Caco-2 (cell line): ENCODE results near the gene SGPP2. TPM values are rescaled to one million over a fixed set of nuclear protein-coding genes. Genes with fewer than 3 reads are reported as not detected.

Source experiments
- BruUV-seq: library from RNA; stranded (reverse); fragments of 400-500 nt; replicated peaks from 2 replicates; lab custom pipeline; 2021; lab: Mats Ljungman, UMichigan
- CTCF ChIA-PET: fragments of 300-600 bp; sonication (Branson Sonifier 250); formaldehyde crosslinking; loops from one replicate; lab custom pipeline; 2022; ENCODE audit warnings: antibody characterized with exemption; lab: Charles Lee
- POLR2A ChIA-PET: fragments of 300-600 bp; sonication (Branson Sonifier 250); formaldehyde crosslinking; loops from one replicate; lab custom pipeline; 2022; ENCODE audit warnings: antibody characterized with exemption; lab: Charles Lee
- DNase-seq, 2 experiments: peaks; one replicate each; pipeline versions ENCODE4 v3.0.0 to v3.0.0-alpha.2; 2020 to 2022
- H3K27me3 ChIP-seq: replicated peaks from 2 replicates; pipeline ENCODE4 v1.6.0; 2011; ENCODE audit warnings: low read length; ENCODE audit not compliant: control insufficient read depth, insufficient read depth
- H3K36me3 ChIP-seq: 2 replicates; pipeline ENCODE4 v1.5.1; 2011; ENCODE audit warnings: low read length; ENCODE audit not compliant: control insufficient read depth, insufficient read depth
- H3K4me1 ChIP-seq: fragments of 250-450 bp; sonication (Bioruptor Pico); 2 replicates; pipeline ENCODE4 v1.5.1; 2020; ENCODE audit warnings: mild to moderate bottlenecking
- H3K4me3 ChIP-seq: 2 replicates; pipeline ENCODE4 v1.5.1; 2011; ENCODE audit warnings: low read depth, mild to moderate bottlenecking, control low read depth, low read length
- H3K9me3 ChIP-seq: fragments of 250-450 bp; sonication (Bioruptor Pico); 2 replicates; pipeline ENCODE4 v1.5.1; 2020; ENCODE audit warnings: mild to moderate bottlenecking, moderate library complexity
- H3K27ac Mint-ChIP-seq: one replicate; pipeline ENCODE4 v1.8.0; 2022; ENCODE audit warnings: mixed read lengths; ENCODE audit not compliant: unreplicated experiment
- H3K27me3 Mint-ChIP-seq: one replicate; pipeline ENCODE4 v1.8.0; 2022; ENCODE audit warnings: mixed read lengths; ENCODE audit not compliant: insufficient read depth, unreplicated experiment
- H3K36me3 Mint-ChIP-seq: one replicate; pipeline ENCODE4 v1.8.0; 2022; ENCODE audit warnings: mild to moderate bottlenecking, mixed read lengths; ENCODE audit not compliant: insufficient read depth, unreplicated experiment
- H3K4me1 Mint-ChIP-seq: one replicate; pipeline ENCODE4 v1.8.0; 2022; ENCODE audit warnings: low read depth, mixed read lengths; ENCODE audit not compliant: unreplicated experiment
- H3K4me3 Mint-ChIP-seq: one replicate; pipeline ENCODE4 v1.8.0; 2022; ENCODE audit warnings: mild to moderate bottlenecking, moderate library complexity, mixed read lengths; ENCODE audit not compliant: unreplicated experiment
- H3K9me3 Mint-ChIP-seq: one replicate; pipeline ENCODE4 v1.8.0; 2022; ENCODE audit warnings: mixed read lengths; ENCODE audit not compliant: unreplicated experiment
- intact Hi-C: fragments of 100-400 bp; cut with micrococcal nuclease; formaldehyde crosslinking; loops from one replicate; pipeline ENCODE4 v1.10.0; 2022; ENCODE audit not compliant: unreplicated experiment
- total RNA-seq: library from RNA; stranded (reverse); gene quantifications from 2 replicates; pipeline ENCODE4 v1.2.3, GENCODE V29; 2022
- TF ChIP-seq, protein P1 (sequence below), 2 experiments: fragments of 200-600 bp in 1 of 2; IDR thresholded peaks; 1 replicate in 1 of 2; 2 replicates in 1 of 2; pipeline versions ENCODE4 v1.5.1 to v1.8.0; 2011 to 2022; ENCODE audit warnings: antibody characterized with exemption in 1 of 2, control low read depth in 1 of 2, inconsistent platforms in 1 of 2, low read depth in 1 of 2, low read length in 1 of 2, mild to moderate bottlenecking in 1 of 2, moderate library complexity in 1 of 2; ENCODE audit not compliant: insufficient read depth in 1 of 2, severe bottlenecking in 1 of 2, unreplicated experiment in 1 of 2

SGPP2 gene
- total RNA-seq, 1 experiment from 2014 or later = not detected

DNA sequence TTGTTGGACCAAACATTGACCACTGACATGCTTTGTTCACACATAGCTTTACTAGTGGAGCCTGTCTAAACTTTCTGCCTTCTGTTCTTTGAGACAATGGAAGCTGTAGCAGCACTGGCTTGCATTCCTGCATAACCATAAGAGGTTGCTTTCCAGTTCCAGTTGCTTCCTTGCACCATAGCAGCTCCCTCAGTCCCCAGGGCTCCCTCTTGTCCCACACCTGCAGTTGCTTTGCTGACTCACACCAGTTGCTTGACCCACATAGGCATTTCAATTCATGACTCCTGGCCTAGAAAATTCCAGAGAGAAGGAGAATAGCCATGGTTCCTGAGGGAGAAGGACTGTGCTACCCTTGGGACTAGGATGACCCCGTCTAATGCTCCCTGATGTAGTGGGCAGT lies 20.9 kb downstream of the SGPP2 start:
- Mint-ChIP-seq H3K27me3 (peaks cover 11% of the 10 kb centered on the region), H3K4me3 (no peak overlapping the region), H3K4me1 (no peaks in the 10 kb centered on the region), H3K36me3 (no peaks in the 10 kb centered on the region), H3K27ac (no peak overlapping the region), H3K9me3 (no peaks in the 10 kb centered on the region)
- H3K36me3 ChIP-seq = no peaks in the 10 kb centered on the region
- no peaks in the 10 kb centered on the region; the same call in 1 of the 2 replicates for H3K27me3 ChIP-seq
- H3K4me3 ChIP-seq = no peak overlapping the region
- no peak for DNase-seq
- no TSS peak for BruUV-seq
- H3K9me3 ChIP-seq = no peaks in the 10 kb centered on the region
- intact Hi-C loops = no loop called here
- ChIA-PET POLR2A (no interaction called here), CTCF (no interaction called here)
- H3K4me1 ChIP-seq = no peaks in the 10 kb centered on the region
- TF ChIP-seq, protein P1, sequence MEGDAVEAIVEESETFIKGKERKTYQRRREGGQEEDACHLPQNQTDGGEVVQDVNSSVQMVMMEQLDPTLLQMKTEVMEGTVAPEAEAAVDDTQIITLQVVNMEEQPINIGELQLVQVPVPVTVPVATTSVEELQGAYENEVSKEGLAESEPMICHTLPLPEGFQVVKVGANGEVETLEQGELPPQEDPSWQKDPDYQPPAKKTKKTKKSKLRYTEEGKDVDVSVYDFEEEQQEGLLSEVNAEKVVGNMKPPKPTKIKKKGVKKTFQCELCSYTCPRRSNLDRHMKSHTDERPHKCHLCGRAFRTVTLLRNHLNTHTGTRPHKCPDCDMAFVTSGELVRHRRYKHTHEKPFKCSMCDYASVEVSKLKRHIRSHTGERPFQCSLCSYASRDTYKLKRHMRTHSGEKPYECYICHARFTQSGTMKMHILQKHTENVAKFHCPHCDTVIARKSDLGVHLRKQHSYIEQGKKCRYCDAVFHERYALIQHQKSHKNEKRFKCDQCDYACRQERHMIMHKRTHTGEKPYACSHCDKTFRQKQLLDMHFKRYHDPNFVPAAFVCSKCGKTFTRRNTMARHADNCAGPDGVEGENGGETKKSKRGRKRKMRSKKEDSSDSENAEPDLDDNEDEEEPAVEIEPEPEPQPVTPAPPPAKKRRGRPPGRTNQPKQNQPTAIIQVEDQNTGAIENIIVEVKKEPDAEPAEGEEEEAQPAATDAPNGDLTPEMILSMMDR (IDR thresholded peaks at IDR 0.05; ENCODE audit: insufficient read depth in 1 of 2, low read depth in 1 of 2, low read length in 1 of 2, severe bottlenecking in 1 of 2, unreplicated experiment in 1 of 2) = no peak

DNA sequence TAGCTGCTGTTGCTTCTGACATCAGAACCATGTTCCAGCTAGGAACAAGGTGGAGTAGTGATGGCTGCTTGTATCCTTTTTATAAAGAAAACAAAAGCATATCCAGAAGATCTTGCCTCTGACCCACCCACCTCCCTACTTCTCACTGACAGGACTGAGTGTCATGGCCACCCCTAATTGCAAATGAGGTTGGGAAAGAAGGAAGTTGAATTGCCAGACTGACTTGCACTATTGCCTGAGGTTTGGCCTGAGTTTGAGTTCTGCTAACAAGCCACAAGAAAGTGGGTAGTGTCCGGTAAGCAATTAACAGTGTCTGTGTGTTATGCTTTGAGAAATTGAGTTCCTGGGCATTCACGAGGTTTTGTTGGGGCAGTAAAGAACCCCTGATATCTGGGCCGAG lies 22.8 kb downstream of the SGPP2 start:
- Histone ChIP-seq H3K9me3 (no peaks in the 10 kb centered on the region), H3K36me3 (no peaks in the 10 kb centered on the region), H3K4me3 (no peak overlapping the region), H3K4me1 (no peaks in the 10 kb centered on the region), H3K27me3 (no peaks in the 10 kb centered on the region; the same call in 1 of the 2 replicates)
- Mint-ChIP-seq H3K27me3 (peaks cover 13% of the 10 kb centered on the region), H3K4me1 (no peaks in the 10 kb centered on the region), H3K27ac (no peak overlapping the region), H3K4me3 (no peak overlapping the region), H3K36me3 (no peaks in the 10 kb centered on the region), H3K9me3 (no peaks in the 10 kb centered on the region)
- DNase-seq = no peak
- BruUV-seq = no TSS peak
- TF ChIP-seq, protein P1 (IDR thresholded peaks at IDR 0.05; ENCODE audit: insufficient read depth in 1 of 2, low read depth in 1 of 2, low read length in 1 of 2, severe bottlenecking in 1 of 2, unreplicated experiment in 1 of 2) = no peak
- POLR2A ChIA-PET = no interaction called here
- CTCF ChIA-PET = no interaction called here
- intact Hi-C loops = no loop called here

DNA sequence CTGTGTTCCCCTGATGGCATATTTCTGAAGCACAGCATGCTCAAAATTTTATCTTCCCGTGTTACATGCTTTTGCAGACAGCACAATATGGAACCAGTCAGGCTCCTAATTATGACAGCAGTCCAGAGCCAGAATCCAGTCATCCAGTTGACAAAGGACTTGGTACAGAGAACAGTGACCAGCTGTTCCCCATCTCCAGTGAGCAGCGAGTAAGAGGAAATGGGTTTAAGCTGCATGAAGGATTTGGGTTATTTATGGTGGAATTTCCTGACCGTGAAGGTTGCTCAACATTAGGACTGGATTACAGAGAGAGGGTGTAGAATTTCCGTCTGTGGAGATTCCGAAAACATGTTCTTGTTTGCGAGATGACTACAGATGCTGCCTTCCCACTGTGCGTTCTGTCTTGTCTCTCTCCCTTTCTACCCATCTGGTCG lies 24.4 kb downstream of the SGPP2 start:
- BruUV-seq = no TSS peak
- Mint-ChIP-seq H3K36me3 (no peaks in the 10 kb centered on the region), H3K9me3 (no peaks in the 10 kb centered on the region), H3K27ac (no peak overlapping the region), H3K27me3 (peaks cover 12% of the 10 kb centered on the region), H3K4me1 (no peaks in the 10 kb centered on the region), H3K4me3 (no peak overlapping the region)
- H3K36me3 ChIP-seq = no peaks in the 10 kb centered on the region
- H3K27me3 ChIP-seq = no peaks in the 10 kb centered on the region; the same call in 1 of the 2 replicates
- intact Hi-C loops = no loop called here
- no peak for DNase-seq
- ChIA-PET CTCF (no interaction called here), POLR2A (no interaction called here)
- H3K4me3 ChIP-seq = no peak overlapping the region
- H3K4me1 ChIP-seq = no peaks in the 10 kb centered on the region
- H3K9me3 ChIP-seq = no peaks in the 10 kb centered on the region
- TF ChIP-seq, protein P1 (IDR thresholded peaks at IDR 0.05; ENCODE audit: insufficient read depth in 1 of 2, low read depth in 1 of 2, low read length in 1 of 2, severe bottlenecking in 1 of 2, unreplicated experiment in 1 of 2) = no peak
